GM12878 (cell line): ENCODE data around the gene ALDH3B2. TPM values are rescaled to one million over a fixed set of nuclear protein-coding genes. Genes with fewer than 3 reads are reported as not detected.
"Not testable (repeated sequence)": the region's sequence is repeated elsewhere in the genome, so short reads cannot be mapped to it uniquely, and the experiment has no call there.

Source experiments
- ATAC-seq: fragments of 200-7000 bp; cut with Tn5 transposase; 3 replicates; pipeline ENCODE4 v1.9.1; 2020; ENCODE audit warnings: mild to moderate bottlenecking, moderate library complexity
- BruUV-seq: library from RNA; stranded (reverse); fragments of 400-500 nt; replicated peaks from 2 replicates; lab custom pipeline; 2021; lab: Mats Ljungman, UMichigan
- CTCF ChIA-PET: fragments of 300-600 bp; sonication (Branson Sonifier 250); formaldehyde crosslinking; extraction: SDS; loops from one replicate; lab custom pipeline; 2021; ENCODE audit warnings: inconsistent platforms; lab: Yijun Ruan, JAX
- POLR2A ChIA-PET: fragments of 350-600 bp; formaldehyde crosslinking; extraction: SDS; loops from one replicate; lab custom pipeline; 2021; ENCODE audit warnings: inconsistent platforms; lab: Charles Lee
- RAD21 ChIA-PET: fragments of 300-600 bp; sonication (Branson Sonifier 250); formaldehyde crosslinking; loops from one replicate; lab custom pipeline; 2023; ENCODE audit warnings: antibody characterized with exemption; ENCODE audit not compliant: unreplicated experiment; lab: Charles Lee
- SMC1A ChIA-PET: fragments of 300-600 bp; sonication (Branson Sonifier 250); formaldehyde crosslinking; loops from one replicate; lab custom pipeline; 2023; ENCODE audit not compliant: unreplicated experiment, uncharacterized antibody; lab: Charles Lee
- DNase-seq: peaks from one replicate; pipeline ENCODE4 v3.0.0-alpha.2; 2011; ENCODE audit warnings: low read depth, low spot score
- FAIRE-seq: peaks from 3 replicates; lab custom pipeline; 2011; peaks lifted over from hg19 to GRCh38; lab: Jason Lieb, UNC
- H2AFZ ChIP-seq: 2 replicates; pipeline ENCODE4 v1.6.0; 2011; ENCODE audit warnings: low read depth, low read length, control low read depth; ENCODE audit not compliant: control insufficient read depth
- H3K27ac ChIP-seq: 2 replicates; pipeline ENCODE4 v1.5.1; 2011; ENCODE audit warnings: control low read depth; ENCODE audit not compliant: control insufficient read depth, insufficient read depth
- H3K27me3 ChIP-seq, 2 experiments: replicated peaks in 1 of 2; 2 replicates each; pipeline versions ENCODE4 v1.6.0 to v1.6.1; 2011; ENCODE audit warnings: low read length in 1 of 2; ENCODE audit not compliant: control insufficient read depth in 2 of 2, insufficient read depth in 2 of 2
- H3K36me3 ChIP-seq, 2 experiments: 2 replicates each; pipeline ENCODE4 v1.5.1; 2011; ENCODE audit warnings: low read length in 1 of 2; ENCODE audit not compliant: control insufficient read depth in 2 of 2, insufficient read depth in 2 of 2
- H3K4me1 ChIP-seq: 2 replicates; pipeline ENCODE4 v1.6.1; 2011; ENCODE audit warnings: mild to moderate bottlenecking, low read length, moderate library complexity, mixed read lengths; ENCODE audit not compliant: control insufficient read depth, insufficient read depth
- H3K4me2 ChIP-seq: 2 replicates; pipeline ENCODE4 v1.6.0; 2011; ENCODE audit warnings: control low read depth; ENCODE audit not compliant: control insufficient read depth, insufficient read depth
- H3K4me3 ChIP-seq: fragments of 200-600 bp; sonication (generic); 2 replicates; pipeline ENCODE4 v1.5.1; 2016
- H3K79me2 ChIP-seq: 2 replicates; pipeline ENCODE4 v1.6.0; 2011; ENCODE audit warnings: low read length; ENCODE audit not compliant: control insufficient read depth, insufficient read depth
- H3K9ac ChIP-seq: 2 replicates; pipeline ENCODE4 v1.8.0; 2011; ENCODE audit warnings: low read length, control low read depth, mixed read lengths; ENCODE audit not compliant: control insufficient read depth, insufficient read depth
- H3K9me3 ChIP-seq: replicated peaks from 3 replicates; pipeline ENCODE4 v1.5.1; 2011; ENCODE audit warnings: mild to moderate bottlenecking, low read length; ENCODE audit not compliant: control insufficient read depth, insufficient read depth
- H4K20me1 ChIP-seq: 2 replicates; pipeline ENCODE4 v1.6.0; 2011; ENCODE audit not compliant: control insufficient read depth, insufficient read depth
- NFYB ChIP-seq: IDR thresholded peaks from 2 replicates; pipeline ENCODE4 v1.6.1; 2011; ENCODE audit warnings: low read depth, mild to moderate bottlenecking, low read length, improper control_type of control experiment, moderate library complexity; ENCODE audit not compliant: insufficient read depth
- WGBS: methylation state at CpG from one replicate; pipeline ENCODE4 v1.1.6; 2016; ENCODE audit warnings: low lambda C conversion rate; ENCODE audit not compliant: insufficient replicate concordance, insufficient coverage; ENCODE audit errors: missing lambda C conversion rate; 5-methylcytosine and 5-hydroxymethylcytosine counted together
- in situ Hi-C: fragments of 300-500 bp; cut with MboI; formaldehyde crosslinking; loops from 9 replicates; pipeline ENCODE4 v1.14.3; 2018; ENCODE audit warnings: mixed read lengths
- intact Hi-C: fragments of 100-400 bp; cut with micrococcal nuclease; formaldehyde crosslinking; loops from one replicate; pipeline ENCODE4 v1.14.2; 2022; ENCODE audit not compliant: unreplicated experiment
- polyA plus RNA-seq, 11 experiments: library from polyadenylated mRNA; depleted of rRNA in 4 of 11; unstranded in 6 of 11; stranded (reverse) in 5 of 11; fragments of >200 nt; fragmentation: Nextera tagmentation in 4 of 11; fragmentation: Illumina TruSeq in 1 of 11; extraction: Ambion mirVana in 4 of 11; extraction: Trizol in 1 of 11; gene quantifications; 1 replicate in 1 of 11; 2 replicates in 10 of 11; pipeline versions ENCODE4 v1.2.1 to v1.2.3, GENCODE V29; 2011 to 2016; ENCODE audit warnings: inconsistent platforms in 2 of 11, missing spikeins in 2 of 11, low read depth in 1 of 11
- total RNA-seq, 4 experiments: library from RNA; depleted of rRNA in 3 of 4; stranded (reverse); fragments of >200 nt in 3 of 4; fragmentation: Illumina TruSeq in 1 of 4; extraction: Trizol in 1 of 4; gene quantifications; 2 replicates each; pipeline versions ENCODE4 v1.2.1 to v1.2.3, GENCODE V29; 2013 to 2021

Gene ALDH3B2
- total and polyA plus RNA-seq, 10 of the 15 experiments (the other 5 are each of a cell fraction or from before 2014, with no cell fraction given), result 0.09 to 0.17 TPM; not detected in 8

DNA sequence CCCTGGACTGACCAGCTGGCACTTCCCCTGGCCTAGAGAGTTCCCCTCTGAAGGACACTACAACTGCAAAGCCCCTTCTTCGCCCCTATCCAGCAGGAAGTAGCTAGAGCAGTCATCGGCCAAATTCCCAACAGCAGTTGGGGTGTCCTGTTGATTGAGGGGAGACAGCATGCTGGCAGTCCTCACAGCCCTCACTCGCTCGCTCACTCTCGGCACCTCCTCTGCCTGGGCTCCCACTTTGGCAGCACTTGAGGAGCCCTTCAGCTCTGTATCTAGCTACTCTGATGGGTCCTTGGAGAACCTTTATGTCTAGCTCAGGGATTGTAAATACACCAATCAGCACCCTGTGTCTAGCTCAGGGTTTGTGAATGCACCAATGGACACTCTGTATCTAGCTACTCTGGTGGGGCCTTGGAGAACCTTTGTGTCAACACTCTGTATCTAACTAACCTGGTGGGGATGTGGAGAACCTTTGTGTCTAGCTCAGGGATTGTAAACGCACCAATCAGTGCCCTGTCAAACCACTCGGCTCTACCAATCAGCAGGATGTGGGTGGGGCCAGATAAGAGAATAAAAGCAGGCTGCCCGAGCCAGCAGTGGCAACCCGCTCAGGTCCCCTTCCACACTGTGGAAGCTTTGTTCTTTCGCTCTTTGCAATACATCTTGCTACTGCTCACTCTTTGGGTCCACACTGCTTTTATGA, 48.1 kb downstream of the ALDH3B2 start:
- not testable (repeated sequence) for BruUV-seq

GRCh38 chr11:67623795-67624194, 50.6 kb downstream of the ALDH3B2 start:
- H2AFZ ChIP-seq, in situ Hi-C loops, DNase-seq, H3K36me3 ChIP-seq, RAD21 ChIA-PET, H3K9me3 ChIP-seq, FAIRE-seq, H3K4me3 ChIP-seq, intact Hi-C loops, H3K4me2 ChIP-seq, H4K20me1 ChIP-seq, H3K9ac ChIP-seq, H3K27ac ChIP-seq, BruUV-seq, POLR2A ChIA-PET, H3K4me1 ChIP-seq, ATAC-seq, H3K79me2 ChIP-seq, H3K27me3 ChIP-seq: not testable (repeated sequence)
- 100% methylated on average over 1 of the region's 1 CpG for WGBS
- SMC1A ChIA-PET, result interaction anchor here (1.6 kb wide), 1 partner anchor 10 kb away, joined by 5 read pairs; no protein-coding TSS in a partner anchor
- CTCF ChIA-PET, result interaction anchor here (0.8 kb wide), 1 partner anchor 9 kb away, joined by 3 read pairs; no protein-coding TSS in a partner anchor

More for the DNA sequence above, 48.1 kb downstream of the ALDH3B2 start:
- FAIRE-seq, H3K9ac ChIP-seq, H4K20me1 ChIP-seq, H3K36me3 ChIP-seq, H3K27ac ChIP-seq, H3K27me3 ChIP-seq, H3K4me2 ChIP-seq, H3K79me2 ChIP-seq, H2AFZ ChIP-seq, H3K4me3 ChIP-seq, in situ Hi-C loops, H3K9me3 ChIP-seq: not testable (repeated sequence)
- ChIA-PET CTCF (interaction anchor here (0.6 to 6.4 kb wide), 6 partner anchors 11 to 53 kb away, joined by 3 to 71 read pairs (median 48); partner anchors contain the start of genes ACY3 and GSTP1), RAD21 (interaction anchor here (0.6 to 5.1 kb wide), 4 partner anchors 12 to 49 kb away, joined by 3 to 25 read pairs (median 4); partner anchors contain the start of genes ACY3 and GSTP1), SMC1A (interaction anchor here (1.1 to 6.4 kb wide), 3 partner anchors 9 to 44 kb away, joined by 3 to 52 read pairs (median 3); no protein-coding TSS in a partner anchor), POLR2A (interaction anchor here (0.7 to 1.1 kb wide), 3 partner anchors 9 to 41 kb away, joined by 3 to 5 read pairs (median 3); no protein-coding TSS in a partner anchor)
- peaks cover 15% of the 10 kb centered on the region for H3K4me1 ChIP-seq
- WGBS, result 92% methylated on average over 10 of the region's 10 CpGs
- 0 out of 2 replicates have a peak, but pooled peaks have one; percentile 32 for TF ChIP-seq NFYB
- TF ChIP-seq, all 136 proteins: peak for 1; not testable (repeated sequence) for 135
- intact Hi-C loops, DNase-seq, ATAC-seq: not testable (repeated sequence)

DNA sequence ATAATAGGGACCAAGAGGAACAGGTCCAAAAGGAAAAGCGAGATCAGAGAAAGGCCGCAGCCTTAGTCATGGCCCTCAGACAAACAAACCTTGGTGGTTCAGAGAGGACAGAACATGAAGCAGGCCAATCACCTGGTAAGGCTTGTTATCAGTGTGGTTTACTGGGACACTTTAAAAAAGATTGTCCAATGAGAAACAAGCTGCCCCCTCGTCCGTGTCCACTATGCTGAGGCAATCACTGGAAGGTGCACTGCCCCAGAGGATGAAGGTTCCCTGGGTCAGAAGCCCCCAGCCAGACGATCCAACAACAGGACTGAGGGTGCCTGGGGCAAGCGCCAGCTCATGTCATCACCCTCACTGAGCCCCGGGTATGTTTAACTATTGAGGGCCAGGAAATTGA, 51.5 kb downstream of the ALDH3B2 start:
- H3K4me2 ChIP-seq, H3K9me3 ChIP-seq, ATAC-seq, H3K79me2 ChIP-seq, H3K9ac ChIP-seq, POLR2A ChIA-PET, H3K4me3 ChIP-seq, SMC1A ChIA-PET, in situ Hi-C loops, CTCF ChIA-PET, H2AFZ ChIP-seq, FAIRE-seq, H3K27ac ChIP-seq, DNase-seq, RAD21 ChIA-PET, H4K20me1 ChIP-seq, H3K27me3 ChIP-seq, H3K36me3 ChIP-seq, H3K4me1 ChIP-seq, BruUV-seq, intact Hi-C loops: not testable (repeated sequence)
- WGBS, result 51% methylated on average over 7 of the region's 7 CpGs
